Measurements from ENCODE around the gene ALOX5AP.

ALOX5AP gene

GRCh38 chr13:30802501-30802900 is 67.2 kb downstream of the ALOX5AP start:
- no peak for DNase-seq

- DNase-seq, result peak; percentile 84
These were observed 67.7 kb downstream of the ALOX5AP start for GRCh38 chr13:30802953-30803478.

GRCh38 chr13:30803749-30804148 is 68.4 kb downstream of the ALOX5AP start:
- no peak for DNase-seq

- DNase-seq, result peak; percentile 11
These were observed 69.1 kb downstream of the ALOX5AP start for GRCh38 chr13:30804474-30804873.

GRCh38 chr13:30805132-30805537 is 69.8 kb downstream of the ALOX5AP start:
- no peak for DNase-seq

GRCh38 chr13:30805603-30806011 is 70.3 kb downstream of the ALOX5AP start:
- no peak for DNase-seq

GRCh38 chr13:30806784-30807183 is 71.4 kb downstream of the ALOX5AP start:
- no peak for DNase-seq

GRCh38 chr13:30807392-30807791 is 72.0 kb downstream of the ALOX5AP start:
- DNase-seq, result no peak

- no peak for DNase-seq
These were observed 73.3 kb downstream of the ALOX5AP start for GRCh38 chr13:30808600-30808999.

- no peak for DNase-seq
These were observed 74.4 kb downstream of the ALOX5AP start for GRCh38 chr13:30809787-30810186.

GRCh38 chr13:30810261-30810701 is 74.9 kb downstream of the ALOX5AP start:
- peak; percentile 89 for DNase-seq

- DNase-seq, result peak; percentile 82
These were observed 75.5 kb downstream of the ALOX5AP start for GRCh38 chr13:30810801-30811200.

Data from COR-L47 (cell line).